Measurements from ENCODE around the gene HMGXB4. TPM values are rescaled to one million over a fixed set of nuclear protein-coding genes. Genes with fewer than 3 reads are reported as not detected.
A peak's percentile ranks its signal among the peaks of the same experiment; 100 is the strongest.

Gene HMGXB4
- total and polyA plus RNA-seq, 9 of the 15 experiments (the other 6 are each of a cell fraction or from before 2014, with no cell fraction given) = 9.9 to 31.4 (median 24.8) TPM

DNA sequence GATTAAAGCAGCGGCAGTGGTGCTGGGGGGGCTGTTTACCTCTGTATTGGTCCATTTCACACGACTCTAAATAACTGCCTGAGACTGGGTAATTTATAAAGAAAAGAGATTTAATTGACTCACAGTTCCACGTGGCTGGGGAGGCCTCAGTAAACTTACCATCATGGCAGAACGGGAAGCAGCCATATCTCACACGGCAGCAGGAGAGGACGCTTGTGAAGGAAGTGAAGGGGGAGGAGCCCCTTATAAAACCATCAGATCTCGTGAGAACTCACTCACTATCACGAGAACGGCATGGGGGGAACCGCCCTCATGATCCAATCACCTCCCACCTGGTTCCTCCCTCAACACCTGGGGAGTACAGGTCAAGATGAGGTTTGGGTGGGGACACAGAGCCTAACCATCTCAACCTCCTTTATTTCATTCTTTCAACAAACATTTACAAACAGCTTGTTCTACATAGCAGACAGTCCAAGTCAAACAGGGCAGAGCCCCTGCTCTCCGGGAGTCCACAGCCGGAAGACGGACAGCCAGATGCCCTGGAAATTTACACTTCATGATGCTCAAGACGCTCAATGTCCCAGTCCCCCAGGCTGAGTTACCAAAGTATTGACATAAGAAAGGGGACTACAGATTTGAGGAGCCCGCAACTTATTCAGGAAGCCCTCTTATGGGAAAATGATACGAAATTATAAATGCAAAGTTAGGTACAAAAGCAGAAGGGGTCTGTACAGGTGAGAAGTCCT lies 26.3 kb upstream of the HMGXB4 start (continued):
- TF ChIP-seq ZNF311 (CRISPR knock-in tag; IDR thresholded peaks at IDR 0.05) (no peak), KLF16 (IDR thresholded peaks at IDR 0.05) (no peak), MXI1 (IDR thresholded peaks at IDR 0.05; ENCODE audit: low read depth, low read length) (peak; percentile 67), ZBTB34 (CRISPR knock-in tag; IDR thresholded peaks at IDR 0.05) (no peak), SMARCE1 (IDR thresholded peaks at IDR 0.05) (no peak), MNT (conservative IDR thresholded peaks at IDR 0.05) (peak; percentile 87 to 94), BRCA1 (IDR thresholded peaks at IDR 0.05) (no peak; the same call in 1 of the 2 replicates), BRCA1 (CRISPR knock-in tag; IDR thresholded peaks at IDR 0.05) (no peak), CREM (IDR thresholded peaks at IDR 0.05; ENCODE audit: low read depth) (no peak), STAT5A (IDR thresholded peaks at IDR 0.05; ENCODE audit: borderline replicate concordance, low read length) (no peak), GABPA (tag; conservative IDR thresholded peaks at IDR 0.05; ENCODE audit: low read depth) (peak; percentile 47), TAF15 (IDR thresholded peaks at IDR 0.05; ENCODE audit: low read depth, low read length) (no peak), CTCFL (IDR thresholded peaks at IDR 0.05; ENCODE audit: borderline replicate concordance, insufficient read depth, low read depth, low read length, poor library complexity, severe bottlenecking) (no peak), TBP (optimal IDR thresholded peaks at IDR 0.05; ENCODE audit: low read depth, low read length) (peak; percentile 87), STAT6 (CRISPR knock-in tag; IDR thresholded peaks at IDR 0.05) (no peak), NELFE (IDR thresholded peaks at IDR 0.05; ENCODE audit: insufficient read depth, insufficient read length) (no peak), PHB (CRISPR knock-in tag; IDR thresholded peaks at IDR 0.05) (no peak), E2F5 (CRISPR knock-in tag; IDR thresholded peaks at IDR 0.05) (no peak)
- TF ChIP-seq, protein P1, sequence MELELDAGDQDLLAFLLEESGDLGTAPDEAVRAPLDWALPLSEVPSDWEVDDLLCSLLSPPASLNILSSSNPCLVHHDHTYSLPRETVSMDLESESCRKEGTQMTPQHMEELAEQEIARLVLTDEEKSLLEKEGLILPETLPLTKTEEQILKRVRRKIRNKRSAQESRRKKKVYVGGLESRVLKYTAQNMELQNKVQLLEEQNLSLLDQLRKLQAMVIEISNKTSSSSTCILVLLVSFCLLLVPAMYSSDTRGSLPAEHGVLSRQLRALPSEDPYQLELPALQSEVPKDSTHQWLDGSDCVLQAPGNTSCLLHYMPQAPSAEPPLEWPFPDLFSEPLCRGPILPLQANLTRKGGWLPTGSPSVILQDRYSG (tag; conservative IDR thresholded peaks at IDR 0.05; ENCODE audit: low read depth) = no peak
